ENCODE results near the gene ANXA2R. TPM values are rescaled to one million over a fixed set of nuclear protein-coding genes. Genes with fewer than 3 reads are reported as not detected.
A peak's percentile ranks its signal among the peaks of the same experiment; 100 is the strongest.

Gene ANXA2R
- total RNA-seq, 1 experiment from 2014 or later = 8.9 TPM

DNA sequence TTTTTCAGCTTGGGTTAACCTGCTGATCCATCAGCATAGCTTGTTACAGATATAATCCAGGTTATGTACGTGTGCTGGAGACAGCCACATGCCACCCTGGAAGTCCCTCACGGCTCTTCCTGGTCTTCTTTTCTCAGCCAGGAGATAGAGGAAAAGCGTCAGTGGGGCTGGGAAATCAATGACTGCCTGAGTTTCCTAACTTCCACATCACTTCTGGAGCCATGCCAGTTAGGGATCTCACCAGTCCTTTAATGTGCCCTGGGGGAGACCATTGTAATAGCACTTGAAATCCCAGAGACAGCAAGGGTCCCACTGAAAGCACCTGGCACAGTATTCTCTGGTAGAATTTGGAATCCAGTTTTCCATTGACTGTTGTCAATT lies 29.2 kb downstream of the ANXA2R start:
- Histone ChIP-seq H3K4me3 (ENCODE audit: low read length) (no peak overlapping the region), H3K4me1 (ENCODE audit: insufficient read depth, low read length) (peaks cover 24% of the 10 kb centered on the region), H3K4me2 (ENCODE audit: low read length) (no peak overlapping the region), H3K9ac (ENCODE audit: low read length) (no peak overlapping the region), H3K79me2 (ENCODE audit: low read length) (no peaks in the 10 kb centered on the region), H3K36me3 (ENCODE audit: low read depth, low read length) (no peaks in the 10 kb centered on the region), H3K9me2 (replicated peaks; ENCODE audit: low read length) (no peaks in the 10 kb centered on the region), H3K9me3 (ENCODE audit: low read length) (no peaks in the 10 kb centered on the region), H3K27ac (ENCODE audit: low read length) (no peak overlapping the region), H2AFZ (ENCODE audit: low read length) (no peak overlapping the region), H3F3A (ENCODE audit: low read length, unreplicated experiment) (no peaks in the 10 kb centered on the region), H3K27me3 (ENCODE audit: low read length) (no peaks in the 10 kb centered on the region), H4K20me1 (ENCODE audit: low read length) (no peaks in the 10 kb centered on the region)
- no TSS peak for BruUV-seq (replicated peaks)
- DNase-seq = no peak
- ChIA-PET POLR2A (ENCODE audit: unreplicated experiment) (interaction anchor here (0.6 kb wide), 1 partner anchor 102 kb away, joined by 3 read pairs; no protein-coding TSS in a partner anchor), CTCF (no interaction called here)
- no peak for ATAC-seq
- no peak for TF ChIP-seq EZH2phosphoT487 (IDR thresholded peaks at IDR 0.05; ENCODE audit: borderline replicate concordance, low read length)
- TF ChIP-seq, protein P1, sequence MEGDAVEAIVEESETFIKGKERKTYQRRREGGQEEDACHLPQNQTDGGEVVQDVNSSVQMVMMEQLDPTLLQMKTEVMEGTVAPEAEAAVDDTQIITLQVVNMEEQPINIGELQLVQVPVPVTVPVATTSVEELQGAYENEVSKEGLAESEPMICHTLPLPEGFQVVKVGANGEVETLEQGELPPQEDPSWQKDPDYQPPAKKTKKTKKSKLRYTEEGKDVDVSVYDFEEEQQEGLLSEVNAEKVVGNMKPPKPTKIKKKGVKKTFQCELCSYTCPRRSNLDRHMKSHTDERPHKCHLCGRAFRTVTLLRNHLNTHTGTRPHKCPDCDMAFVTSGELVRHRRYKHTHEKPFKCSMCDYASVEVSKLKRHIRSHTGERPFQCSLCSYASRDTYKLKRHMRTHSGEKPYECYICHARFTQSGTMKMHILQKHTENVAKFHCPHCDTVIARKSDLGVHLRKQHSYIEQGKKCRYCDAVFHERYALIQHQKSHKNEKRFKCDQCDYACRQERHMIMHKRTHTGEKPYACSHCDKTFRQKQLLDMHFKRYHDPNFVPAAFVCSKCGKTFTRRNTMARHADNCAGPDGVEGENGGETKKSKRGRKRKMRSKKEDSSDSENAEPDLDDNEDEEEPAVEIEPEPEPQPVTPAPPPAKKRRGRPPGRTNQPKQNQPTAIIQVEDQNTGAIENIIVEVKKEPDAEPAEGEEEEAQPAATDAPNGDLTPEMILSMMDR (conservative IDR thresholded peaks at IDR 0.05; ENCODE audit: low read depth, low read length) = no peak; the same call in 1 of the 2 replicates
- TF ChIP-seq EZH2 (IDR thresholded peaks at IDR 0.05; ENCODE audit: low read length, unreplicated experiment) = no peak
- intact Hi-C loops (cut with micrococcal nuclease) = no loop called here

DNA sequence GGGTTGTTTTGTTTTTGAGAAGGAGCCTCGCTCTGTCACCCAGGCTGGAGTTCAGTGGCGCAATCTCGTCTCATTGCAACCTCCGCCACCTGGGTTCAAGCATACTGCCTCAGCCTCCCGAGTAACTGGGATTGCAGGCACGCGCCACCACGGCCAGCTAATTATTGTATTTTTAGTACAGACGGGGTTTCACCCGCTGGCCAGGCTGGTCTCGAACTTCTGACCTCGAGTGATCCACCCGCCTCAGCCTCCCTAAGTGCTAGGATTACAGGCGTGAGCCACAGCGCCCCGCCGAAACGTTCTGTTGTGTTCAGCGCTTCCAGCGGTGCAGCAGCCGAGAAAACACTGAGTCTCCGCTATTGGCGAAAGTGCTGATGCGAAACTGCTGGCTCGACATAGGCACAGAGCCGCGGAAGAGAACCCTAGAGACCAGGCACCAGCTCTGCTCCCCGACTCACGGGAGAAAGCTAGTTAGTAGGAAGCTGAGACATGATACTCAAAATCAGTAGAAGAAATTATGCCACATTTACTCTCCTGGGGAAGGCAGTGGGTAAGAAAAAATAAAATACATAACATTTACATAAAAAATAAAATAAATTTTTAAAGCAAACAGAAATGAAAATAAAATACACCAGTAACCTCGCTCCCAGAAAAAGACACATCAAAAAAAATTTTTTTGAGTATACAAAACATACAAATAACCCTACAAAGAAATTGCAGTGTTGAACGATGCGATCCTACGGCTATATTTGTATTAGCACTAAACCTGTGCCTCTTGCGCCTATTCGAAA lies 31.6 kb downstream of the ANXA2R start:
- Histone ChIP-seq H3K9ac (ENCODE audit: low read length) (peak overlapping the region; percentile 65), H3F3A (ENCODE audit: low read length, unreplicated experiment) (no peaks in the 10 kb centered on the region), H3K4me1 (ENCODE audit: insufficient read depth, low read length) (peaks cover 14% of the 10 kb centered on the region; the same call in 1 of the 2 replicates), H3K9me3 (ENCODE audit: low read length) (no peaks in the 10 kb centered on the region), H3K79me2 (ENCODE audit: low read length) (no peaks in the 10 kb centered on the region), H3K27ac (ENCODE audit: low read length) (peak overlapping the region; percentile 71), H3K9me2 (replicated peaks; ENCODE audit: low read length) (no peaks in the 10 kb centered on the region), H2AFZ (ENCODE audit: low read length) (peak overlapping the region; percentile 96), H3K4me3 (ENCODE audit: low read length) (peak overlapping the region; percentile 66), H3K4me2 (ENCODE audit: low read length) (peak overlapping the region; percentile 82), H3K36me3 (ENCODE audit: low read depth, low read length) (no peaks in the 10 kb centered on the region), H4K20me1 (ENCODE audit: low read length) (no peaks in the 10 kb centered on the region), H3K27me3 (ENCODE audit: low read length) (no peaks in the 10 kb centered on the region)
- DNase-seq = peak; percentile 98
- no peak for TF ChIP-seq EZH2 (IDR thresholded peaks at IDR 0.05; ENCODE audit: low read length, unreplicated experiment)
- TF ChIP-seq, protein P1 (conservative IDR thresholded peaks at IDR 0.05; ENCODE audit: low read depth, low read length) = peak; percentile 50; the same call in 1 of the 2 replicates
- POLR2A ChIA-PET (ENCODE audit: unreplicated experiment) = interaction anchor here (0.5 to 1.1 kb wide), 5 partner anchors 10 to 1237 kb away, joined by 3 to 8 read pairs (median 4); no protein-coding TSS in a partner anchor
- ATAC-seq = peak; percentile 64
- BruUV-seq (replicated peaks) = TSS peak; percentile 60
- intact Hi-C loops (cut with micrococcal nuclease) = loop anchor here (1.0 to 5.0 kb wide), 5 partner anchors 9 to 96 kb away; partner anchors contain the start of gene ANXA2R
- CTCF ChIA-PET = interaction anchor here (0.5 to 1.2 kb wide), 4 partner anchors 9 to 428 kb away, joined by 3 to 6 read pairs (median 3); no protein-coding TSS in a partner anchor
